ENCODE measurements around the gene TRIM25.

TRIM25 gene

GRCh38 chr17:56929362-56929969 lies 15.6 kb upstream of the TRIM25 start:
- no peak overlapping the region for H3K27ac ChIP-seq
- no peak overlapping the region for H3K4me3 ChIP-seq

DNA sequence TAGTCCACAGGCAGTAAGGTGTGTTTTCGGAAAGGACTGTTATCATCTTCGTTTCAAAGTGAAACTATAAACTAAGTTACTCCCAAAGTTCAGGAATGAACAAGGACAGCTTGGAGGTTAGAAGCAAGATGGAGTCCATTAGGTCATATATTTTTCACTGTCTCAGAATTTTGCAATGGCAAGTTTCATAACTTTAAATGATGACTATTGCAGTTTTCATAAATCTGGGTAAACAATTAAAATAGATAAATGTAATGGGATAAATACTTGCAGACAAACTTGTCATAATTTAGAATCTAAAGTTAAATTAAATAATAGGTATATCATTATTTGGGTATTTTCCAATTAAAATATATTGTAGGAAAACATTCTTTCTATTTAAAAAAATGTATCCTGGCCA lies 14.7 kb upstream of the TRIM25 start:
- H3K4me3 ChIP-seq: no peak overlapping the region
- no peak overlapping the region for H3K27ac ChIP-seq

- Histone ChIP-seq H3K4me3 (no peak overlapping the region), H3K27ac (no peak overlapping the region)
Measured at GRCh38 chr17:56926704-56927103, 12.9 kb upstream of the TRIM25 start.

DNA sequence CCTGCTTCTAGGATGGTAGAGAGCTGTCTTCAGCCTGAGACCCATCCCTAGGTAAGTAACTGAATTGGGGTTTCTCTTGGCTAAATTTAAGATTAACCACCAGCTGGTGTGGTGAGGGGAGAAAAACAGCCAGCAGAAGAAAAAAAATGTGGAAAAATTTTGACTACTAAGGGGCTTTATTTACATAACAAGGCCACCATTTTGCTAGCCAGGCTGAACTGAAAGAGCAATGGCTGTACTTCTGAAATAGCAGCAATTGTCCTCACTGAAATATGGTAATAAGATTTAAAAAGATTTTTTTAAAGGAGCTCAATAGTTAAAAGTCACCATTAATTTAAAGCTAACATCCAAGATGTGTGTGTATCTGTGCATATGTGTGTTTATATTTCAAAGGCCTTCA lies 12.4 kb upstream of the TRIM25 start:
- H3K27ac ChIP-seq: no peak overlapping the region
- no peak overlapping the region for H3K4me3 ChIP-seq

GRCh38 chr17:56925088-56925487 lies 11.2 kb upstream of the TRIM25 start:
- Histone ChIP-seq H3K27ac (no peak overlapping the region), H3K4me3 (no peak overlapping the region)

- H3K4me3 ChIP-seq: no peak overlapping the region
- peak overlapping the region in 1 of 21 experiments; percentile 45 for H3K27ac ChIP-seq
Measured at GRCh38 chr17:56919717-56920116, 5.9 kb upstream of the TRIM25 start.

DNA sequence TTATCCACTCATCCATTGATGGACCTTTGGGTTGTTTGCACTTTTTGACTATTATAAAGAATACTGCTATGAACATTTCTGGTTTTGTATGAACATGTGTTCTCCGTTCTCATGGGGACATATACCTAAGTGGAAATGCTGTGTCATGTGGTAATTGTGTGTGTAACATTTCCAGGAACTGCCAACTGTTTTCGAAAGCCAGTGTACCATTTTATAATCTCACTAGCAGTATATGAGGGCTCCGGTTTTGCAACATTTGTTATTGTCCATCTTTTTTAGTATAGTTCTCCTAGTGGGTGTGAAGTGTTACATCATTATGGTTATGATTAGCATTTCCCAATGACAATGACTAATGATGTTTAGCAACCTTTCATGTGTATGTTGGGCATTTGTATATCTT lies 5.1 kb upstream of the TRIM25 start:
- Histone ChIP-seq H3K27ac (no peak overlapping the region), H3K4me3 (no peak overlapping the region)

GRCh38 chr17:56917559-56918296 lies 3.9 kb upstream of the TRIM25 start:
- Histone ChIP-seq H3K27ac (no peak overlapping the region), H3K4me3 (no peak overlapping the region)

DNA sequence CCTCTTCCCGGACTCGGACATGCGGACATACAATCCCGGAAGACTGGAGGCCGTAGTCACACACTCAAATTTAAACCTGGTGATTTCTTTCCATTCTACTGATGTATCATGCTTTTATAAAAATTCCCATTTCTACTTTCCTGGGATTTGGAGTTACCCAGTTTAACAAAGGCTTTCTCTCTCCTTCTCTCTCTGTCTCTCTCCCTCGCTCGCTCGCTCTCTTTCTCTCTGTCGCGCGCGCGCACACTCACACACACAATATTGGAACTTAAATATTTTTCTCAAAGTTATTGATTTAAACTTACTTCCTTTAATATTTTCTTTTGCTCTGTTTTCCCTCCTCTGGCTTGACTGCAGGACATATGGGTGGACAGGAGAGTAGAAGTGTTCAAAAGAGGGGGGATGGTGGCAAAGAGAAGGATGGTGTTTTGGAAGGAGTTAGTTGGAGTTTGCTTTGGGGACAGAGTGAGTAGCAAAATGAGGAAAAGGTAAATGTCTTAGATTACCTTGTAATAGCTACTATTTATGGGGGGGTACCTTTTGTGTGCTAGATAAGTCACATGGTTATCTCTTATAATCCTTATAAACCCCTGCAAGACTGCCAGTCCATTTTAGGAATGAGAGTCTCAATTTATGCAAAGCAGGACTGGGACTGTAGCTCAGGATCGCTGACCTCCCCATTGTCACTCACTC lies 878 bp upstream of the TRIM25 start:
- Histone ChIP-seq H3K4me3 (peak overlapping the region; percentile 52 to 92 (median 88)), H3K27ac (peak overlapping the region; percentile 91 to 100 (median 96))

- Histone ChIP-seq H3K4me3 (peak overlapping the region; percentile 52 to 92 (median 88)), H3K27ac (peak overlapping the region; percentile 91 to 100 (median 96))
Measured at GRCh38 chr17:56913353-56913866, 439 bp downstream of the TRIM25 start.

DNA sequence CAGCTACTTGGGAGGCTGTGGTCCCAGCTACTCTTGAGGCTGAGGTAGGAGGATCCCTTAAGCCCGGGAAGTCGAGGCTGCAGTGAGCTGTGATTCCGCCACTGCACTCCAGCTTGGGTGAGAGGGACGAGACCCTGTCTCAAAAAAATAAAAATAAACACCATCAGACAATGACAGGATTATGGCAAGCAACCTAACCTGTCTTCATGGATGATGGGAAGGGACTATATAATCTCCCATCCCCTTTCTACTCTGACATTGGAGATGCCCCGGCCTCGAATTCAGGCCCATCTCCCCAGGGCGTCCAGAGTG lies 893 bp downstream of the TRIM25 start:
- peak overlapping the region in 20 of 21 experiments; percentile 91 to 100 (median 96) for H3K27ac ChIP-seq

GRCh38 chr17:56912105-56912999 lies 1.5 kb downstream of the TRIM25 start:
- H3K27ac ChIP-seq: peak overlapping the region in 19 of 21 experiments; percentile 37 to 100 (median 96)
- peak overlapping the region; percentile 52 to 92 (median 88) for H3K4me3 ChIP-seq

More for the DNA sequence above, 893 bp downstream of the TRIM25 start:
- H3K4me3 ChIP-seq: peak overlapping the region; percentile 52 to 92 (median 88)

- Histone ChIP-seq H3K27ac (peak overlapping the region in 15 of 21 experiments; percentile 7 to 99 (median 68)), H3K4me3 (peak overlapping the region in 4 of 7 experiments; percentile 5 to 12 (median 9))
Measured at GRCh38 chr17:56910509-56911235, 3.2 kb downstream of the TRIM25 start.

- H3K27ac ChIP-seq: peak overlapping the region in 15 of 21 experiments; percentile 7 to 99 (median 68)
- H3K4me3 ChIP-seq: peak overlapping the region in 2 of 7 experiments; percentile 5 to 12
Measured at GRCh38 chr17:56909742-56910508, 3.9 kb downstream of the TRIM25 start.

DNA sequence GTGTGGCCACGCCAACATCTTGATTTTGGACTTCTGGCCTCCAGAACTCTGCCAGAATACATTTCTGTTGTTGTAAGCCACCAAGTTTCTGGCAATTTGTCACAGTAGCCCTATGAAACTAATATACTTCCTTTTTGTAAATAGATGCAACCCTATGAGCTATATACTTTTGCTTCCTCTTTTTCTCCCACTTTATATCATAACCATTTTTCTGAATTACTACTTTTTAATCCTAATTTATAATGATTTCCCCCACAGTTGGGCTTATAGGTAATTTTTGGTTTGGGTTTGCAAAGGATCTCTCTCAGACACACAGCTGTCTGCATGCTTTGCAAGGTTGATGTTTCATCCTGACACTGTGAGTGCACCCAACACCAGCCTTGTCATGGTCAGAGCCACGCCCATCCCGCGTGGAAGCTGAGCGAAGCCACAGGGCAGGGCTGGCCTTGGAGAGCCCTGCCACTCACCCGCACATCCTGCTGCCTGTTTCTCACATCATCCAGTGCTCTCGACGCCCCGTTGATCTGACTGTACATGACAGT lies 5.8 kb downstream of the TRIM25 start:
- H3K27ac ChIP-seq: peak overlapping the region in 10 of 21 experiments; percentile 25 to 99 (median 52)
- no peak overlapping the region for H3K4me3 ChIP-seq

DNA sequence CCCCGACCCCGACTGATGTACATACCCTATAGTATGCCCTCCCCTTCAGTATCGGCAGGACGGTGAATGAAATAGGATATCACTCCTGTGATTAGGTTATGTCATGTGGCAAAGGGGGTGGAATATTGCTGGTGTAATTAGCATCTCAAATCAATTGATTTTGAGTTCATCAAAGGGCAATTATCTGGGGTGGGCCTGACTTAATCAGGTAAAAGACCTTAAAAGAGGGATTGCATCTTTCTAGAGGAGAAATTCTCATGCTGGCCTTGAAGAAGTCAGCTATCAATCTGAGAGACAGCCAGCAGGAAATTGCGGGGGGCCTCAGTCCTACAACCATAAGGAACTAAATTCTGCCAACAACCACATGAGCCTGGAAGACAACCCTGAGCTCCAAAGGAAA lies 10.3 kb downstream of the TRIM25 start:
- Histone ChIP-seq H3K4me3 (no peak overlapping the region), H3K27ac (no peak overlapping the region)

DNA sequence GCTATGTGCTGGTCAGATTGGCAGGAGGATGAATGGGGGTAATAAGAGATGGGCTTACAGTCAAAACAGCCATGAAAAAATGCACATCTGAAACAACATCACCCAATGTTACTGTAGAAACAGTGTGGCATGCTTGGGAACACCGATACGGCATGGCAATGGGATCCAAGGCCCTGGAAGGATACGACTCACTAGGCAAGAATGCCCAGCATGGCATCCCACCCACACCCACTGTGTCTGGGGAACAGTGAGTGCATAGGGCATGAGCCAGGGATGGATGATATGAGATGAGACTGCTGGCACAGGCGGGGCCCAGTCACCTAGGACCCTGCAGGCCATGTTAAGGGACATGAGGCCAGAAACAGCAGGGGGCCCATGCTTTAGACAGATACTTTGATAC lies 11.5 kb downstream of the TRIM25 start:
- Histone ChIP-seq H3K27ac (no peak overlapping the region), H3K4me3 (no peak overlapping the region)

- H3K4me3 ChIP-seq: no peak overlapping the region
- H3K27ac ChIP-seq: no peak overlapping the region
Measured at GRCh38 chr17:56899403-56899802, 14.4 kb downstream of the TRIM25 start.

Data from skin epidermis (tissue), 12 donors.